T-helper 17 cell (primary cell): ENCODE measurements around the gene RPS6KC1. TPM values are rescaled to one million over a fixed set of nuclear protein-coding genes. Genes with fewer than 3 reads are reported as not detected.
"Not testable (repeated sequence)": the region's sequence is repeated elsewhere in the genome, so short reads cannot be mapped to it uniquely, and the experiment has no call there.

Experiments used
- ATAC-seq: fragments of 150-1000 bp; cut with Tn5 transposase; 2 replicates; pipeline ENCODE4 v1.10.0; 2021; ENCODE audit warnings: mild to moderate bottlenecking, moderate library complexity
- DNase-seq, 3 donors: peaks; one replicate each; pipeline versions ENCODE4 v3.0.0 to v3.0.0-alpha.2; 2020 to 2021
- H3K9me3 ChIP-seq: one replicate; pipeline ENCODE4 v1.7.0; 2013; ENCODE audit warnings: low read length, mild to moderate bottlenecking; ENCODE audit not compliant: control insufficient read depth, poor library complexity, severe bottlenecking
- H3K27ac Mint-ChIP-seq: one replicate; pipeline ENCODE4 v1.8.0; 2022; ENCODE audit warnings: mild to moderate bottlenecking, moderate library complexity, mixed read lengths
- H3K27me3 Mint-ChIP-seq: one replicate; pipeline ENCODE4 v1.8.0; 2022; ENCODE audit warnings: mixed read lengths
- H3K36me3 Mint-ChIP-seq: one replicate; pipeline ENCODE4 v1.8.0; 2022; ENCODE audit warnings: low read depth, mixed read lengths
- H3K4me1 Mint-ChIP-seq: one replicate; pipeline ENCODE4 v1.8.0; 2022; ENCODE audit warnings: mild to moderate bottlenecking, mixed read lengths
- H3K4me3 Mint-ChIP-seq: one replicate; pipeline ENCODE4 v1.8.0; 2022; ENCODE audit warnings: mild to moderate bottlenecking, moderate library complexity, mixed read lengths
- total RNA-seq, 4 donors: library from RNA in 2 of 4; stranded (reverse) in 2 of 4; gene quantifications; one replicate each; pipeline ENCODE4 v1.2.3 and lab custom pipeline; 2022 to 2026

RPS6KC1 gene
- total RNA-seq, 2 donors from 2014 or later, result 8.9 to 9.4 TPM

DNA sequence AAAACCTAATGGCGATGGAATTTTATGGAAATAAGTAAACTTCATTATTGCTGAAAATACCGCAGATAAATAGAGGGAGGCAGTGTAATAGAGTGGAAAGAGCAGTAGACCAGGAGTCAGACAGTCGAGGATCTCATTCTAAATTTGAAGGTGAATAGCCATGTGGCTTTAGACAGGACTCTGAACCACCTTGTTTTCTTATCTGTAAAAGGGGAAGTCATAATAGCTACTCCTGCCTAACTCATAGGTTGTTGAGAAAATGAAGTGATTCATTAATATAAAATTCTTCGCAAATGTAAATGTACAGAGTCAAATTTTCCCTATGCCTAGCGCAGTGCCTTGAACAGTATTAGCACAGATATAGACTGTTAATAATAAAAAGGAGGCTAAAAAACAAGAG, 14.8 kb downstream of the RPS6KC1 start:
- H3K36me3 Mint-ChIP-seq, result no peaks in the 10 kb centered on the region
- no peak overlapping the region for H3K27ac Mint-ChIP-seq

DNA sequence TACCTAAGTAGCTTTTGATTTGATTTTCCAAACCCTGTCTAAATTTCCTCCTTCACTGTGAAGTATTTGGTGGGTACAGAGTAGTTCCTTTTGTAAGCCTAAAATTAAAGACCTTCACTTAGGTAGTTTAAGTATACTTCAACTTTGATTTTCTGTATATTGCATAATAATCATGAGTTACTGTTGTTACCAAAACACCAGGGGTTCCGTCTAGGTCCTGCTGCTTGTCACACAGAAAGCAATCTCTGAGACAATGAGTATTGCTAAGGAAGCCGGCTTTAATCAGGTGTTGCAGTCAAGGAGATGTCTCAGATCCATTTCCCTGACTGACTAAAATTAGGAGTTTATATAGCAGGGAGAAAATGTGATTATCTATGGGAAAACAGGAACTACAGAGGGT, 15.3 kb downstream of the RPS6KC1 start:
- Mint-ChIP-seq H3K27ac (no peak overlapping the region), H3K36me3 (no peaks in the 10 kb centered on the region)

More for the DNA sequence above, 14.8 kb downstream of the RPS6KC1 start:
- H3K4me1 Mint-ChIP-seq, result peaks cover 14% of the 10 kb centered on the region
- no peaks in the 10 kb centered on the region for H3K9me3 ChIP-seq
- DNase-seq (no peak), ATAC-seq (no peak)
- H3K27me3 Mint-ChIP-seq, result no peaks in the 10 kb centered on the region
- H3K4me3 Mint-ChIP-seq, result no peak overlapping the region

DNA sequence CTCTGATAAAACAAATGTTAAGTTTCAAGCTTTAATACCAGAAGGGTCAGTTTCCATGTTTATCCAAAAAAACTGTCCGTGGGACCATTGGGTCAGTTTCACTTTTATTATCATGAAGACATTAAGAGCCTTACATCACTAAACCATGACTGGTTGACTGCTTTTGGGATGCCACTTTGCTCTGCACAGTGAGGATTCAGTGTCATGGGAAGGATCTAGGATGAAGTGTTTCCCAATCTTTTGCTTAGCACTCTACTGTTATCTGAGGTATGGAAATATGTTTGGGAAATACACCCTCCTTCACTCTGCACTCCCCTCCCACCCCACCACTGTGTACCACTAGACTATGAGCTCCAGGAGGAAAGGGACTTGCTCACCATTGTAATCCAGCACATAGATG, 16.3 kb downstream of the RPS6KC1 start:
- no peak for ATAC-seq
- no peak for DNase-seq
- H3K4me1 Mint-ChIP-seq, result peaks cover 13% of the 10 kb centered on the region
- H3K27ac Mint-ChIP-seq, result no peak overlapping the region
- no peak overlapping the region for H3K4me3 Mint-ChIP-seq
- no peaks in the 10 kb centered on the region for H3K9me3 ChIP-seq
- H3K36me3 Mint-ChIP-seq, result no peaks in the 10 kb centered on the region
- no peaks in the 10 kb centered on the region for H3K27me3 Mint-ChIP-seq

More for the DNA sequence above, 15.3 kb downstream of the RPS6KC1 start:
- ATAC-seq, result no peak
- Mint-ChIP-seq H3K27me3 (no peaks in the 10 kb centered on the region), H3K4me3 (no peak overlapping the region), H3K4me1 (peaks cover 12% of the 10 kb centered on the region)
- no peak for DNase-seq
- H3K9me3 ChIP-seq, result no peaks in the 10 kb centered on the region

DNA sequence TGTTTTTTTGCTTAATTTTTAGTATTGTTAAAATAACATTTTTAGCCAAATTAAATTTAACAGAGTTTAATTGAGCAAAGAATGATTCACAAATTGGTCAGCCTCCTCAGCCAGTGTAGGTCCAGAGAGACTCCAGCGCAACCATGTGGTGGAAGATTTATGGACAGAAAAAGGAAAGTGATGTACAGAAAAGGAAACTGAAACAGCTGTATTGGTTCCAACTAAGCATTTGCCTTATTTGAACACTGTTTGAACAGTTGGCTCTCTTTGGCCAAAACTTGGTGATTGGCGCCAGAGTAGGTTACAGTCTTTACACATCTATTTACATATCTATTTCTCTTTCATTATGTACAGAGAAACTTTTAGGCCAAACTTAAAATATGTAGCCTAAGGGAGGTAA, 19.4 kb downstream of the RPS6KC1 start:
- no peaks in the 10 kb centered on the region for H3K27me3 Mint-ChIP-seq
- H3K9me3 ChIP-seq, result no peaks in the 10 kb centered on the region
- H3K4me1 Mint-ChIP-seq, result peaks cover 13% of the 10 kb centered on the region
- H3K4me3 Mint-ChIP-seq, result no peak overlapping the region
- no peaks in the 10 kb centered on the region for H3K36me3 Mint-ChIP-seq
- ATAC-seq (peak; percentile 47), DNase-seq (no peak)
- H3K27ac Mint-ChIP-seq, result no peak overlapping the region

DNA sequence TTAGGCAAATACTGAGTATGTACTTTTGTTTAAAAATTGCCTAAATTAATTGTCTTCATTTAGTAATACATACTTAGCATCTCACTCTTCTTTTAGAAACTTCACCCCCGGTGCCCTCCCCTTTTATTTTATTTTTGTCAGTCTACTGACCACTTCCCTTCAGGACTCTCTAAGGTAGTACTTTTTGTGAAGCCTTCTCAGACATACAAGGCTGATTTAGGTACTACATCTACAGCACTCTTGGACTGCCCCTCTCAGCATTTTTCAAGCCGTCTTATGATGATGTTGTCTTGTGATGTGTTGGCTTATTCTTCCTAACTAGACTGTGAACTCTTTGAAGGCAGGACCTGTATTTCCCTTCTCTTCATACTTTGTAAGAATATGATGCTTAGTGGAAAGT, 24.7 kb downstream of the RPS6KC1 start:
- DNase-seq (no peak), ATAC-seq (no peak)
- H3K9me3 ChIP-seq, result no peaks in the 10 kb centered on the region
- H3K4me3 Mint-ChIP-seq, result no peak overlapping the region
- H3K36me3 Mint-ChIP-seq, result peaks cover 3% of the 10 kb centered on the region
- no peaks in the 10 kb centered on the region for H3K27me3 Mint-ChIP-seq
- H3K27ac Mint-ChIP-seq, result no peak overlapping the region
- H3K4me1 Mint-ChIP-seq, result peaks cover 5% of the 10 kb centered on the region

DNA sequence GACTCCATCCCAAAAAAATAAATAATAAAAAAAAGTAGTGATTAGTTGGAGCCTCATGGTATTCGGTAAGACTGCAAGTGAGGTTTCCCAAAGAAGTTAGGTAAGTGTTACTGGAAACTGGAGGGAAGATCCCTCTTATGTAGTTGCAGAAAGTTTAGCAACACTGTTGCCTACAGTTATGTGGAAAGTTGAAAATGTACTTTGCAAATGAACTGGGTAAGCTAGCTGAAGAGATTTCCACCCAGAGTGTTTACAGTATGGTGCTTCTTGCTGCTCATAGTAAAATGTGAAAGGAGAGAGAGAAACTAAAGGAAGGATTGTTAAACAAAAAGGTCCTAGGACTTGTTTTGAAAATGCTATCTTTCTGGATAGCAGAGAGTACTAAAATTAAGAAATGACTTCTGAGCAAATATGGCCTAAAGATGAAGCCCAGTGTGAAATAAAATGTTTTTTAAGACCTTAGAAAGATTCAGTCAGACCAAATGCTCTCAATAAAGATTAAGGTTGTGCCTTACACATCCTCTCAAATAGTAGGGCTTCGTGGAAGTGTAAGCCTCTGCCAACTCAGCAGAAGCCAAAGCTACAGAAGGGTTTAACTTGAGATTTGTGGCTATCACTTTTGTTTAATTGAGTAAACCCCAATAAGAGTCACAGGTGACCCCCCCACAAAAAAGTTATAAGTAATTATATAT, 31.5 kb downstream of the RPS6KC1 start:
- DNase-seq (no peak), ATAC-seq (no peak)
- H3K9me3 ChIP-seq, result no peaks in the 10 kb centered on the region
- H3K27me3 Mint-ChIP-seq, result no peaks in the 10 kb centered on the region
- H3K27ac Mint-ChIP-seq, result peak overlapping the region; percentile 37
- peaks cover 19% of the 10 kb centered on the region for H3K36me3 Mint-ChIP-seq
- H3K4me1 Mint-ChIP-seq, result peaks cover 10% of the 10 kb centered on the region
- H3K4me3 Mint-ChIP-seq, result no peak overlapping the region

DNA sequence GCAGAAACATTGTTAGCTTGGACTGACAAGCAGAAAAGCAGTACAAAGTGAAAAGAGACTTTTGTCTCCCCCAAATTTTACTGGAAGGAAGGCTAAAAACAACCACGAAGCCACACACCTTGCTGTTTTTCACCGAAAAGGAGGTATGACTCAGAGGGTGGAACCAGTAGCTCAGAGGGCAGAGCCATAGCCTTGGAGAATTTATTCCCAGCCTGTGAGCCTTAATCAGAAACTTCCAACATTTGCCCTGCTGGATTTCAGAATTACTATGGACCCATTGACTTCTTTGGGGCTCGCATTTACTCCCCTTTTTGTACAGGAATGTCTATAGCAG, 32.0 kb downstream of the RPS6KC1 start:
- Mint-ChIP-seq H3K4me1 (peaks cover 10% of the 10 kb centered on the region), H3K27me3 (no peaks in the 10 kb centered on the region), H3K4me3 (no peak overlapping the region), H3K27ac (no peak overlapping the region), H3K36me3 (peaks cover 24% of the 10 kb centered on the region)
- ATAC-seq (no peak), DNase-seq (no peak)
- H3K9me3 ChIP-seq, result no peaks in the 10 kb centered on the region

DNA sequence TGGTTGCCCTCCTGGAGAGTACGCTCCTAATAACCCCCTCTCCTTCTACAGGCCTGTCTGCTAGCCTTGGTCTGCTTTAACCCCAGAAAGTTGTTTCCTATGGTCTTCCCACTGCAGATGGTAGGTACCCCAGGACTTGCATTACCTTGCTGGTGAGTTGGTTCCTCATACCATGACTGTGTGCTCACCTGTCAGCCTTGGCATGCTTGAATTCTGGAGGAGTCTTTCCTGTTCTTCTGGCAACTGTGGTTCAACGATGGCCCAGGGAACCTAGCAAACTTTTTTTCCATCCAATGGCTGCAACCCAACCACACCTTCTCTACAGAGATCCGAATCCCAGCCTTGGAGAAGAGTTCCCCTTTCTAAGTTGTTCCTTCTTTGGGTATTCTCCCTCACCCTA, 36.9 kb downstream of the RPS6KC1 start:
- Mint-ChIP-seq H3K4me3 (no peak overlapping the region), H3K27ac (no peak overlapping the region), H3K4me1 (peaks cover 6% of the 10 kb centered on the region), H3K27me3 (no peaks in the 10 kb centered on the region), H3K36me3 (peaks cover 28% of the 10 kb centered on the region)
- ATAC-seq, result no peak
- H3K9me3 ChIP-seq, result no peaks in the 10 kb centered on the region
- no peak for DNase-seq

DNA sequence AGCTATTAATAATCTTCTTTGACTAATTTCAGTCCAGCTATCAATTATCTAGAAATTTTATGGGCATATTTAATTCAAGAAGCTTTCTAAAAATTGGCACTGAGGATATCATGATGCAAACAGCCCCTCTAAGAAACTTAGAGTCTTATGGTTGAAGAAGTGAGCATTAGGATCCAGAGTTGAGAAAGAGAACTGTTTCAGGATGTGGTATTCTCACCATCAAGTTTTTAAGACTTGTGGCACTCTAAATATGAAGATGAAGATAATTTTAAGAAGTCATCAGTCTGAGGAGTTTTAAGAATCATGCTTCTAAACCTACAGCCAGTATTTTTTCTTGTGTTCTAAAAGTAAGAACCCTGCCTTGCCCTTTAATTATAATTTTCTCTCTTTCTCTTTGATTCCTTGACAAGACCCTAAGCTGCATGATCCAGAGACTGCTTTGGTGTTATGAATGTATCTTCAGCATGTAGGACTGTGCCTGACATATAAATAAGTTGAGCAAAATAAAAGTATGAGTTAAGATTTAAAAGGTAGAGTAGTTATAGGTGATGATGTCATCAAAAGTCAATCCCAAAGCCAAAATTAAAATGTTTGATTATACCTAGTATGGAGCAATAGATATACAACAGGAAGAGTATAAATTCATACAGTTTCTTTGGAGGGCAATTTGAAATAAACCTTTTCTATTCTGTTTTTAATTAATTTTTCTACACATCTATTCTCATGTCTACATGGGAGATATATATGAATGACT, 39.1 kb downstream of the RPS6KC1 start:
- H3K9me3 ChIP-seq, result no peaks in the 10 kb centered on the region
- H3K27me3 Mint-ChIP-seq, result no peaks in the 10 kb centered on the region
- no peak overlapping the region for H3K4me3 Mint-ChIP-seq
- DNase-seq (no peak), ATAC-seq (no peak)
- H3K27ac Mint-ChIP-seq, result no peak overlapping the region
- peaks cover 5% of the 10 kb centered on the region for H3K4me1 Mint-ChIP-seq
- peaks cover 19% of the 10 kb centered on the region for H3K36me3 Mint-ChIP-seq

DNA sequence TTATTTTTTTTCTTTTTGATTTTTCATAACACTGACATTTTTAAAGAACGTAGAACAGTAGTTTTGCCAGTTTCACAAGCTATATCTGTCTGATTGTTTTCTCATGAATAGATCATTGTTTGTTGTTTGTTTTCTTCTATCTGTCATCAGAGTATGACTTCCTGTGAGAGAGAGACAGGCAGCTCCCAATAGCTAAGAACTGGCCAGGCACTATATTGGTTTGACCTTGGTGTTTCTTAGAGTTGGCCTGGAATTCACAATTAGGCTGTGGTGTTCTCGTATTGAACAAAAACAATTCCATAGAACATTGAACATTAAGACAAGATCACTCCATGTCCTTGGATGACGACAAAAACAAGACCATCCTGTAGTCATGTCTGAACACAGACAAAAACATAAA, 43.4 kb downstream of the RPS6KC1 start:
- H3K27ac Mint-ChIP-seq, result no peak overlapping the region
- no peak for ATAC-seq
- H3K27me3 Mint-ChIP-seq, result no peaks in the 10 kb centered on the region
- H3K9me3 ChIP-seq, result no peaks in the 10 kb centered on the region
- no peak for DNase-seq
- peaks cover 4% of the 10 kb centered on the region for H3K36me3 Mint-ChIP-seq
- no peak overlapping the region for H3K4me3 Mint-ChIP-seq
- H3K4me1 Mint-ChIP-seq, result peaks cover 2% of the 10 kb centered on the region

DNA sequence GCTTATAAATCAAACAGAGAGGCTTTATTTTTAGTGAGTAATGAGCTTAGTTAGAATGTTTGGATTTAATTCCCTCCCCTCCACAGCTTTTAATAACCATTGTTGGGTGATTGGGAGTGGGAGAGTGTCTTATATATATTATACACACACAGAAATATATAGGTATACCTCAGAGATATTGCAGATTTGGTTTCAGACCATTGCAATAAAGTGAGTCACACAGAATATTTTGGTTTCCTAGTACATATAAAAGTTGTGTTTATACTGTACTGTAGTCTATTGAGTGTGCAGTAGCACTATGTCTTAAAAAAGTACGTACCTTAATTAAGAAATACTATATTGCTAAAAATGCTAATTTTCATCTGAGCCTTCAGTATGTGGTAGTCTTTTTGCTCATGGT, 44.4 kb downstream of the RPS6KC1 start:
- no peak overlapping the region for H3K27ac Mint-ChIP-seq
- ATAC-seq (no peak), DNase-seq (no peak)
- H3K9me3 ChIP-seq, result no peaks in the 10 kb centered on the region
- no peaks in the 10 kb centered on the region for H3K4me1 Mint-ChIP-seq
- H3K36me3 Mint-ChIP-seq, result peaks cover 2% of the 10 kb centered on the region
- H3K27me3 Mint-ChIP-seq, result no peaks in the 10 kb centered on the region
- H3K4me3 Mint-ChIP-seq, result no peak overlapping the region

DNA sequence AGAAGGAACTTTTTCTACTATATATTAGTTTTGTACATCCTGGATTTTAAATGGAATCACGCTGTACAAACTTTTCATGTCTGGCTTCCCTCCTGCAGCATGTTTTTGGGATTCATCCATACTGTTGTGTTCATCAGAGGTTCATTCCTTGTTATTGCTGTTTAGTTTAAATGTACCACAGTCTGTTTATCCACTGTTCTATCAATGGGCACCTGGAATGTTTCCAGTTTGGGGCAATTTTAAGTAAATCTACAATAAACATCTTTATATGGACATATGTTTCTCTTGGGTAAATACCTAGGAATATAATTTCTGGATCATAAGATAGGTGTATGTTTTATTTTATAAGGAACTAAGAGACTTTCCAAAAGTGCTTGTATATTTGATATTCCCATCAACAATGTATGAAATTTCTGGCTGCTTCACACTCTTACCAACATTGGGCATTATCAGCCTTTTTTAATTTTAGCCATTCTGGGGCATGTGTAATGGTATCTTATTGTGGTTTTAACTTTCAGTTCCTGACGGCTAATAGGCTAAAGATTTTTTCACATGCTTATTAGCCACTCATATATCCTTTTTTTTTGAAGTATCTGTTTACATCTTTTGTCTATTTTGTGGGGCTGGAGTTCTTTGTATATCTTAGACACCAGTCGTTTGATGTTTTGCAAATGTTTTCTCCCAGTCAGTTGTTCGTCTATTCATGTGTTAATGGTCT, 48.8 kb downstream of the RPS6KC1 start:
- no peaks in the 10 kb centered on the region for H3K9me3 ChIP-seq
- DNase-seq, result no peak
- Mint-ChIP-seq H3K4me1 (no peaks in the 10 kb centered on the region), H3K36me3 (peaks cover 2% of the 10 kb centered on the region), H3K27me3 (no peaks in the 10 kb centered on the region), H3K27ac (no peak overlapping the region), H3K4me3 (no peak overlapping the region)
- no peak for ATAC-seq

DNA sequence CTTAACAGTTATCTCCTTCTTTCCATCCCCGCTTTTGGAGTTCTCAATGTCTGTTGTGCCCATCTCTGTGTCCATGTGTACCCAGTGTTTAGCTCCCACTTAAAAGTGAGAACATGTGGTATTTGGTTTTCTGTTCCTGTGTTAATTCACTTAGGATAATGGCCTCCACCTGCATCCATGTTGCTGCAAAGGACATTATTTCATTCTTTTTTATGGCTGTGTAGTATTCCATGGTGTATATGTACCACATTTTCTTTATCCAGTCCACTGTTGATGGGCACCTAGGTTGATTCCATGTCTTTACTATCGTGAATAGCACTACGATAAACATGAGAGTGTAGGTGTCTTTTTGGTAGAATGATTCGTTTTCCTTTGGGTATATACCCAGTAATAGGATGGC, 49.5 kb downstream of the RPS6KC1 start:
- H3K4me1 Mint-ChIP-seq, ATAC-seq, H3K27ac Mint-ChIP-seq, DNase-seq, H3K9me3 ChIP-seq, H3K27me3 Mint-ChIP-seq, H3K4me3 Mint-ChIP-seq, H3K36me3 Mint-ChIP-seq: not testable (repeated sequence)
